Measurements from ENCODE around the gene CROCC2.
A peak's percentile ranks its signal among the peaks of the same experiment; 100 is the strongest.

CROCC2 gene

GRCh38 chr2:240992572-240993291 lies 86.6 kb downstream of the CROCC2 start:
- no peak for DNase-seq

DNA sequence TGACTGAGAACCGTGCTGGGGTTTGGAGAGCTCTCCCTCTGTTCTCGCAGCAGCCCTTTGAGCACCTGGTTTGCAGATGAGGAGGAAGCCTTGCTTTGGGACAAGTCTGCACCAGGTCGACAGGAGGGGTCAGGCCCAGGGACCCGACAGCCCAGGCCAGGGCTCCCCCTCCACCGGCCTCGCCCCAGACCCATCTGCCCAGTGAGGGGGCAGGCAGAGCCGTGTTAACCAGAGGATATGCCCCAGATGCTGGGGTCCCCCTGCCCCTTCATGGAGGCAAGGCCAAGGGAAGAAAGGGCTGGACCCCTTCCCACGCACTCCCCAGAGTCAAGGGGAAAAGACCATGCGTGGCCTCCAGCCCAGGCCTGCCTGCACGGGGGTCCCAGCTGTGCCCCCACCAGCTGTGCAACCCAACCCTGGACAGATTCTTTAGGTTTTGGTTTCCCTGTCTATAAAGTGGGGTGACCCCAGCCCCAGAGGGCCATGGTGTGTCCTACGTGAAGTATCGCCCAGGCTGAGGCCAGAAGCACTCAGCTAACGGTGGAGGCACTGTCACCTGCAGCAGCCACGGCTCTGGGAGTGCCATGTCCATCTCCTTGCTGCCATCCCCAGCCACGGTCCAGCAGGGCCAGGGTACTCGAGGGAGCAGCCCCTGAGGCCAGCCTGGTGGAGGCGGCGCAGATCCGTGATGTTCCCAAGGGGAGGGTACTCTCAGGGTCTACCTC lies 87.5 kb downstream of the CROCC2 start:
- peak in 1 of 2 experiments; percentile 19 for DNase-seq

DNA sequence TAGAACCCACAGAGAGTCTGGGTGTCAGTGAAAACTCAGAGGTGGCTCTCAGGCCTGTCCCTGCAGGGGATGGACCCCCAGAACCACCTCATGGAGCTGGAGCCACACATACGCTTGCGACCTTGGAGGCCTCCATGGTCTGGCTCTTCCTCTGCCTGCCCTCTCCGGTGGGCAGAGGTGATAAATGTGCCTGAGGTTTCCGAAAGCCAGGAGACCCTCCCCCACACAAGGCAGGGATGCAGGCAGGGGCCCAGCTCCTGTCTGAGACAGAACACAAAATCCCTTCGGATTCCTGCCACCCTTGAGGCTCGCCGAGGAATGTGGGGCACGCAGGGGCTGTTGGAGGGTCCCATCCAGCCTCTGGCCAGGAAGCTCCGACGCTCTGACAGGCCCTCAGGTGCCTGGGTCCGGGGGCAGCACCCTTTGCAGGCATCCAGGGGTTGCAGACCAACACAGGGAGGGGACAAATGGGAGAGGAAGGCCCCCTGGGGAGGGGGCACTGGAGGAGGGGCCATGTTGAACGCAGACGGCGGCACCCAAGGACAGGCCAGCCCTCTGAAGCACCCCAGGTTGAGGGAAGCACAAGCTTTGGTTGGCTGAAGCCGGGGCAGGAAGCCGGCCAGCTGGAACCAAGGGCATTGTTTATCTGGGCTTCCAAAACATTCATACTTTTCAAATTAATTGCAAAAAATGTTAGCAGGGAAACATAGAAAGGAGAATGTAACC lies 88.2 kb downstream of the CROCC2 start:
- DNase-seq, result no peak

DNA sequence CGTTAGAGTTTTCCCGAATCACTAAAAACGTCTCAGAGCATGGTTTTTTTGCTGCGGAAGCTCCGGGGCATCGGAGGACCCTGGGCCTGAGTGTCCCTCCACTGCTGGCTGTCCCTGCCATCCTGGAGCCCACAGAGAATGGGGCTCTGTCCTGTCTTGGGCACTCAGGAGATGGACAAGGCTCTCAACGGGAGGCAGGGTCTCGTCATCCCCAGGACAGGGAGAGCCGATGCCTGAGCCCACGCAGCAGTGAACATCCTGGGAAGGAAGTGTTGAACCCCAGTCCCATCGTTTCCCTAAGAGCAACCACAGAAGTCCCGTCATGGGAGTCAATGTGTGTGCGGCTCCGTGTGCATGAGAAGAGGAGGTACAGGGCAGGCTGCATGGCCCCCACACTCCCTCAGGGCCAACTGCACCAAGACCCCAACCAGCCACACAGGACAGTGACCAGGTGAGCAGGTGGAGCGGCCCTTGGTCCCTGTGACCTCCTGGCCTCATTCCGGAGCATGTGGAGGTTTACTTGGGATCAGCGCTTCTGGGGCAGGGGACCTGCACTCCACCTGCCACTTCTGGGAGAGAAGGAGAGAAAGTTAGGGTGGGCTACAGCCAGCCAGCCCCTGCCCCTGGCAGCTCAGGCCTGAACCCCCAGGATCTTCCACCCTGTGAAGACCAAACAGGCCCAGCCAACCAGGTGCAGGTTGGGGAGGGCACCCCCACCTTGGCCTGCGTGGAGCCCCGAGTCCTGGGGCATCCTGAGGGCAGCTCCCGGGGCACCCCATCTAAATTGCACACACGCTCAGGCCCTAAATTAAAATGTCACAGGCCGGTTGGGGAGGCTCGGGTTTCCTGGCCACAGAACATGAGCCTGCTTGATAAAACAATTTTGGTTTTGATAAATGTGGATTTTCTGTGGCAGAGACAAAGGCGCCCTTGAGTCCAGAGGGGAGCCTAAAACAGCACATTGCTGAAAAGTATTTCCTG lies 89.2 kb downstream of the CROCC2 start:
- no peak for DNase-seq

DNA sequence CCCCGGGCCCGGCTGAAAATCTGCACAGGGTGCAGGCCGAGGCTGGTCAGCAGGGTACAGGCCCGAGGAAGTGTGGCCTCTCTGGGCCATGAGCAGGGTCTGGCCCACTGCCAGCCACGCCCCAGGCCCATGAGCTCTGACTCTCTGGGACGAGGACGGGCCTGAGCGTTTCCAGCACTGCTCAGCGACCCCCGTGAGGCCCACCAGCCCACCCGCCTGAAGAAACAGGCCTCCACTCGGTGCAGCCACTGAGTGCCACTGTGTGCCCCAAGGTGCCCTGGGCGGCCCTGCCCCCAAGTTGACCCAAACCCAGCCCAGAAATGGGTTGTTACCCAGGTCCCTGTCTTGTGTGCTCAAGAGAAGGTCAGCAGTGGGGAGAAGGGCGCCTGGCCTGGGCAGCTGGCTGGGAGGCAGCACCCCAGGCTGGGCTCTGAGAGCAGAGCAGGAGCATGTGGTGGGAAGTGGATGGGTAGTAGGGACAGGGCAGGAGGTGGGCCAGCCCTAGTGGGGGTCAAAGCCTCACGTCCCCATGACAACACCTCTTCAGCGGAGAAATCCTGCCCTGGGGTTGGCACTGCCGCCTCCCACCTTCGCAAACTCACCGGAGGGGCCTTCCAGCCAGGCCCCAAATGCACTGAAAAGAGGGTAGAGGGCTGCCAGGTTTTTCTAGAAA lies 90.2 kb downstream of the CROCC2 start:
- DNase-seq, result no peak

DNA sequence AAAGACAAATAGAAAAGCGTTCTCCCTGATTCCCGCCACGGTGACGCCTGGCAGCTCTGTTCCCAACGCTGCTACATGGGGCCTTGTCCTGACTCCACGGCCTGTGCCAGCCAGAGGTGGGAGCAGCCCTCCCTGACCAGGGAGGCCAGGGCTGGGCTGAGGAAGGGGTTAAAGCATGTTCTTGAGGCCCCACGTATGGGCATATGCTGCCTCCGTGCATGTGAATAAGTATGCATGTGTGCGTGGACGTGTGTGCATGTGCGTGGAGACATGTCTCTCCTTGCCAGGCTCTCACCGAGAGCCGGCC lies 90.7 kb downstream of the CROCC2 start:
- no peak for DNase-seq

- DNase-seq, result no peak
Measured at GRCh38 chr2:240997141-240997855, 91.2 kb downstream of the CROCC2 start.

DNA sequence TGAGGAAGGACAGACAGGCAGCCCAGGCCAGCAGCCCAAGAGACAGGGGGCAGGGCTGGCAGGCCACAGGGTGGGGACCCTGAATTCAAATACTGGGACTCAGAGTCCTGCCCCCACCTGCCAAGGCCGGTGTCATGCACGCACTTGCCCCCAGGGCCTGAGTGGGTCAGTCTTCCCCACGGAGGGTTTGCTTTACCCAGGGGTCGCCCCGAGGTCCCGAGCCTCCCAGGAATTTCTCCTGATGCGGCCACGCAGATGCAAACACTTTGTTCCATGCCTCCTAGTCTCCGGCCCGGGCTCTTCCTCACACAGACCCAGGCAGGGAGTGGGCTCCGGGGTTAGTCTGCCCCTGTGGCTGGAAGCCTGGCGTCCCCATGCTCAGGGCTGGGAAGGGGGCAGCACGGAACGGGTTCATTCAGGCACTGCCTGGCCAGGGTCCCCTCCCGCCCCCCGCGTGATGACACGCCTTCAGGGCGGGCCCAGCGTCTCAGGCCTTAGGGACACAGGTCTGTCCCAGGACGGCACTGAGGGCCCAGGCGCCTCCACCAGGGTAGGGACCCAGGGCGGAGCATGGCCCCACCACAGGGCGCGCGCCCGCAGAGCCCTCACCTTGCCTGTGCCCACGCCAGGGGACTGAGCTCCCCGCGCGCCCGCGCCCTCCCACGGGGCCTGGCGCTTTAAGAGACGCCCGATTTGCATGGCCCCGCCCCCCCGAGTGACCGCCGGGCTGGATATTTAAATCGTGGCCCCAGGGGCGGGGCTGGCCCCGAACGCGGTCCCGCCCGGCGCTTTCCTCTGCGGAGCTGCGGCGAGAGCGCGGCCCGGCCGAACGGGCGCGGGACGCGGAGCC lies 91.9 kb downstream of the CROCC2 start, which contains the start of gene SNED1:
Gene SNED1, plus strand, starts transcription at position 763 of the 850 bp plus-strand sequence. CDS start 220 bp downstream, outside the sequence.
- DNase-seq, result peak; percentile 24 to 32

- no peak for DNase-seq
Measured at GRCh38 chr2:240998706-240998994, 92.5 kb downstream of the CROCC2 start.

DNA sequence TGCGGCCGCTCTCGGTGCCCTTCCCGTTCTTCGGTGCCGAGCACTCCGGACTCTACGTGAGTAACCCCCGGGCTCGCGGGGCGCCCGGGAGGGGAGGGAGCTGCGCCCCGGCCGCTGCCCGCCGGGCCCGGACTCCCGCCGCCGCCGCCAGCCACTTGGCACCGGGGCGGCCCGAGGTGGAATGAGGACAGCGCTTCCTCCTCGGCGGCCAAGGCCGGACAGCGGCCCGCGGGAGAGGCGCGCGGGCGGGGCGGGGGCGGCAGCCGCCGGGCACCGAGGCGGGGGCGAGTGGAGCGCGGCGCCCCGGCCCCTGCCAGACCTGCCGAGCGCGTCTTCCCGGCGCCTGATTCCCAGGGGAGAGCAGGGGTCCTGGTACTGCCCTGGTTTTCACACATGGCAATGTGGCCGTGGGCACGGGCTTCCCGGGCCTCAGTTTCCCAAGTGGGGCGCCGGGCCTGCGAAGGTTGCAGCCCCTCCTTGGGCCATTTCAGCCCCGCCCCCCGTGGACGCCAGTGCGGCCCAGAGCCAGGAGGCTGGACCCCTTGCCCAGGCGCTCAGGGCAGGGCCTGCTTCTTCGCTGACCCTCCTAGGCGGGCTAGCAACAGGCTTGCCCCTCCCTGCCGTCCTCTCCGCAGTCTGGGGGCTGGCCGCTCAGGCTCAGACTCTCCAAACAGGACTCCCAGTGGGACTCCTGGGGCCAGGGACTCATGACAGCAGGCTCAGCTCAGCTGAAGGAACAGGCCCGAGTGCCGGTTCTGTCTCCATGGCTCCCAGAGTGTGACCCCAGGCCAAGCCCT lies 93.1 kb downstream of the CROCC2 start:
- DNase-seq, result no peak

GRCh38 chr2:240999873-241000541 lies 93.9 kb downstream of the CROCC2 start:
- no peak for DNase-seq

GRCh38 chr2:241000831-241001321 lies 94.7 kb downstream of the CROCC2 start:
- DNase-seq, result no peak

GRCh38 chr2:241001413-241002274 lies 95.5 kb downstream of the CROCC2 start:
- DNase-seq, result no peak

DNA sequence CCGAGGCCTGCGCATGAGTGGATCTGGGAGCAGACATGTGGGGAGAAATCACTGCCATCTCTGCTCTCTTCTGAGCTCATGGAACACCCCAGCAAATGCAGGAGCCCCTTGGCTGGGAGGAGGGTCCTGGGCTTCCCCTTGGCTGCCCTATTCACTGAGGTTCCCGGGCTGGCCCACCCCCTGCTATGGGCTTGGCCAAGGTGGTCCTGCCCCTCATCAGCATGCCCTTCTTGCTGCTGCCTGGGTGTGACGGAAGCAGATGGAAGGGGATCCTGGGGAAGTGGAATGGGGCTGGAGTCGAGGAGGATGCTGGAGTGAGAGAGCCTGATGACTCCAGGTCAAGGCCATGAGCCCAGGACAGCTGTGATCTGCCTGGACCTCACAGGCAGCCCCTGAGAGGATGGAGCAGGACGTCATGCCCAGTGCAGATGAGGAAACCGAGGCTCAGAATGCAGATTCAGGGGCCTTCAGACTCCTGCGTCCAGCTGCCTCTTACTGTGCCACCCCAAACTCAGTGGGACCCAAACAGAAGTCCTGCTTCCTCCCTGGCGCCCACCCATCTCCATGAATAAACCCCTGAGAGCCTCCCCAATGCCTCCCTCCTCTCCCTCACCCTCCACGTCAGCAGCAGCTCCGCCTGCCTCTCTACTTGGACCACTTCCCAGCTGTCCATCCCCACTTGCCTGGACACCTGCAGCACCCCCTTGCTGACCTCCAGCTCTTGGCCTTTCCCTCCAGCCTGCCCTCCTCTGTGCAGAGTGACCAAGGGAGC lies 96.3 kb downstream of the CROCC2 start:
- no peak for DNase-seq

- no peak for DNase-seq
Measured at GRCh38 chr2:241003047-241003360, 96.9 kb downstream of the CROCC2 start.

- no peak for DNase-seq
Measured at GRCh38 chr2:241003369-241003768, 97.2 kb downstream of the CROCC2 start.

GRCh38 chr2:241003830-241004564 lies 97.9 kb downstream of the CROCC2 start:
- no peak for DNase-seq

Measured in Kasumi-1 (cell line).